ENCODE measurements around the gene ZNF281.

GRCh38 chr1:200398373-200398772, 11.5 kb downstream of the ZNF281 start:
- no peak for TF ChIP-seq CTCF (optimal IDR thresholded peaks at IDR 0.05 in 1 of 3, IDR thresholded peaks at IDR 0.05 in 1 of 3, conservative IDR thresholded peaks at IDR 0.05 in 1 of 3; ENCODE audit: extremely low read depth in 1 of 3, insufficient read depth in 2 of 3, low read length in 3 of 3)
- TF ChIP-seq EZH2 (IDR thresholded peaks at IDR 0.05; ENCODE audit: low read length): no peak
